Measurements from ENCODE around the gene TRIM63.

Gene TRIM63

DNA sequence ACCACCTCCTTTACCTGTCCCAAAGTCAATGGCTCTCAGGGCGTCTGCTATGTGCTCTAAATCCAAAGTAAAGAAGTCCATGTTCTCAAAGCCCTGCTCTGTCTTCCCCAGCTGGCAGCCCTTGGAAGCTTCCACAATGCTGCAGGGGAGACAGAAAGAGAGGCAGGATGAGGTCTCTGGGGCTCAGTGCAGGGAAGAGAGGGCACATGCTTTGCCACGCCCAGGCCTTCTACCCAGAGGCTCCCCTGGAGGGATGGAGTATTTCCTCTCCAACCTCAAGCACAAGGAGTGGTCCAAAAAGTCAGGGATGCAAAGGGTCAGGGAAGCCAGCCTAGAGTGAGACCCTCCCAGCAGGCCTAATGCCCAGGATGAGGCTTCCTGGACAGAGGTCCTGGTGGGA is 10.2 kb downstream of the TRIM63 start:
- no peak for DNase-seq (ENCODE audit: low read depth)

DNA sequence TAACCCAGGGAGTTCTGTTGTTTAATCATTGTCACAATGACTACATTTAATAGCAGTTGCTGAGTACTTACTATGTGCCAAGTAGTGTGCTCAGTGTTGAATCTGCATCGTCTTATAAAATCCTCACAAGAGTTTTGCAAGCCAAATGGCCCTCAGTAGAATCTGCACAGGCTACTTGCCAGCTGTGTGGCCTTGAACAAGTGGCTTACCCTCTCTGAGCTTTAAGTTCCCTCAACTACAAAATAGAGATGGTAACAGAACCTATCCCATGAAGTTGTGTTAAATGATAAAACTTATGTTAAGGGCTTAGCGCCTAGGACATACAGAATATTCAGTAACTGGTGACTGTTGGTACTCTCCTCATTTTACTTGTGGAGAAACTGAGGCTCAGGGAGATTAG is 12.4 kb downstream of the TRIM63 start:
- no peak for DNase-seq (ENCODE audit: low read depth)

DNA sequence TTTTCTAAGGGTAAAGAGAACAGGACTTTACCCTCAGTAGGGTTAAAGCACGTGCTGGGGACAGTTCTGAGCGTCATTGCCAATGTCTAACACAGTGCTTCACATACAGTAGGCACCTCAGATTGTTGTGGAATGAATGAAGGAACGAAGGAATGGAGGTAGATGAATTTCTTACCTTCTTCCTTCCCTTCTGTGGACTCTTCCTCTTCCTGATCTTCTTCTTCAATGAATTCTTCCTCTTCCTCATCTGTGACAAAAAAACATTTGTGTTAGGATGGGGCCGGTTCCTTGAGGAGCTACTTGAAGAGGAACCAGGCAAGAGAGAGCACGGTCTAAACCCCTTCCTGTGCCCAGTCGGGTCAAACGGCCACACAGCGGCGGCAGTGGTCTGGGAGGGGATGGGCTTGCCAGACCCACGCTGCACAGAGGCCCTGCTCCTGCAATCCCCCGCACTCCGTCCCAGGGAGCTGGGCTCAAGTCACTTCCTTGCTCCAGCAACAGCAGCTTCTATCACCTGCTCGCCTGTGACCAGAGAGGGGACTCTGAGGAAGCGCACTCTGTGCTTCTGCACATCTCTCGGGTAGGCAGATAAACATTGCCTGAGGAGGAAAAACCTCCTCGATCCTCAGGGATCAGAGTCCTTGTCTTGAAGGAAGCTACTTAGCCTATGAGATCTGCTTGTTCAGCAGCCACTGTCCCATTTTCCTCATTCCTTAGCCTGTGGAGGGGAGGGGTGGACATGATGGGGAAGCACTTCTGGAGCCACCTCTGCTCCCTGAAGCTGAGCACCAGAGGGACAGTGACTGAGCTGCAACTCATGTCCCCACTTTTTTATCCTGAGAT is 13.5 kb downstream of the TRIM63 start:
- no peak for DNase-seq (ENCODE audit: low read depth)

DNA sequence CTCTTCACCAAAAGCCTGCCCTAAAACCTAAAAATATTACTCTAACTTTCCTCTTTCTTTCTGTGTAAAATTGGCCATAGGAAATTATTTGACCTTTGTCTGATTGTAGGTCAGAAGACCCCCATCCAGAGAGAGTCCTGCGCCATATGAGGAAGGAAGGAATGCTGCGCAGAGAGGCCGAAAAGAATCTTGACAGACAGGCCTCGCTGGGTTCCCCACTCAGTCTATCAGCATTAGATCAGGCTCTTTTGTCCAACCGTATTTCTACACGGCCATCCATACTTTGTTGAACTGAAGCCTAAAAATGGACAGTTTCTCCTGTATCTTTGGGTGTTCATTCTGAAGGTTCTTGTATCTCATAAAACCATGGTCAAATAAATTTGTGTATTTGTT is 17.2 kb downstream of the TRIM63 start:
- no peak for DNase-seq (ENCODE audit: low read depth)

DNA sequence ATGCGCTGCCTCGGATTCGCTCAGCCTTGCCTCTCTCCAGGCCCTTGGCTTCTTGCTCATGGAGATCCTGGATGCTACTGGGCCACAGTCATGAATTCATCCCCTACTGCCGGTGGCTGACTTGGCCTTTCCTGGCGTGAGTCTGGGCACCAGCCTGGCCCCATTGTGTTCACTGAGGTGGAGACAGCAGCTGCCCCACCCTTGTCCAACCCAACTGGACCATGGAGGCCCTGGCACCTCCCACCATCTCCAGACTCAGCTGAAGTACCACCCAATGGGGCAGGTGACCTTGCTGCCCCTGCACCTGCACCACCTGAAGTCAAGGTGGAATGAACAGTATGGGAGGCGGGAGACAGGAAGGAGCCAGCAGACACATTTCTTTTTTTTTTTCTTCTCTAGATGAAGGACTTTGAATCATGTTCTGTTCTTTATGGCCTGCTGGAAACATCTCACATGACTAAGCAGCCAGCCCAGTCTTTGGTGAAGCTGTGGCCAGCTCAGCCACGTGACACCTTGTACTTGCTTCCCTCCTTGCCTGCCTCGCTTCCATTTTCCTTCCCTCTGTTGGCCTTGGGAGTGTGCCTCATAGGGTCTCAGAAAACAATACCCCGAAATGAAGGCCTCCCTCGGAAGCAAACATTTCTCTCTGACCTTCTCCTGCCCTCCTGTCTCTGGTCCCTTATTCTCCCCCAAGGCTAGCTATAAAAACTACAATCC is 17.7 kb downstream of the TRIM63 start:
- no peak for DNase-seq (ENCODE audit: low read depth)

DNA sequence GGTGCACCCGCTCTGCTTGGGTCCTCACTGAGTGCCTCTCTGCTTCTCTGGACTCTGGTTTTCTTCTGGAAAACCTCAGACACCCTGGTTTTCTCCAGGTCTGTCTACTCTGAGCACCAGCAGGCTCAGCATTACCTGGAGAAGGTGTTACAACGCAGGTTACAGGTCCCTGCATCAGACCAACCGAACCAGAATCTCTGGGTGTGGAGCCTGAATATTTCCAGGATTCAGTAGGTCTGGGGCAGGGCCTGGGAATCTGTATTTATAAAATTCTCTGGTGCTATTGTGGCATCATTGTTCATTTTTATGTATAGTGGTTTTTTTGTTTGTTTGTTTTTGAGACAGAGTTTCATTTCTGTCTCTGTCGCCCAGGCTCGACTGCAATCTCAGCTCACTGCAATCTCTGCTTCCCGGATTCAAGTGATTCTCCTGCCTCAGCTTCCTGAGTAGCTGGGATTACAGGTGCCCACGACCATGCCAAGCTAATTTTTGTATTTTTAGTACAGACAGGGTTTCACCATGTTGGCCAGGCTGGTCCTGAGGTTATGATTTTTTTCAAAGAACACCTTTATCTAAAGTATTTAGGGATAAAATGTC is 20.1 kb downstream of the TRIM63 start:
- DNase-seq (ENCODE audit: low read depth), result no peak

DNA sequence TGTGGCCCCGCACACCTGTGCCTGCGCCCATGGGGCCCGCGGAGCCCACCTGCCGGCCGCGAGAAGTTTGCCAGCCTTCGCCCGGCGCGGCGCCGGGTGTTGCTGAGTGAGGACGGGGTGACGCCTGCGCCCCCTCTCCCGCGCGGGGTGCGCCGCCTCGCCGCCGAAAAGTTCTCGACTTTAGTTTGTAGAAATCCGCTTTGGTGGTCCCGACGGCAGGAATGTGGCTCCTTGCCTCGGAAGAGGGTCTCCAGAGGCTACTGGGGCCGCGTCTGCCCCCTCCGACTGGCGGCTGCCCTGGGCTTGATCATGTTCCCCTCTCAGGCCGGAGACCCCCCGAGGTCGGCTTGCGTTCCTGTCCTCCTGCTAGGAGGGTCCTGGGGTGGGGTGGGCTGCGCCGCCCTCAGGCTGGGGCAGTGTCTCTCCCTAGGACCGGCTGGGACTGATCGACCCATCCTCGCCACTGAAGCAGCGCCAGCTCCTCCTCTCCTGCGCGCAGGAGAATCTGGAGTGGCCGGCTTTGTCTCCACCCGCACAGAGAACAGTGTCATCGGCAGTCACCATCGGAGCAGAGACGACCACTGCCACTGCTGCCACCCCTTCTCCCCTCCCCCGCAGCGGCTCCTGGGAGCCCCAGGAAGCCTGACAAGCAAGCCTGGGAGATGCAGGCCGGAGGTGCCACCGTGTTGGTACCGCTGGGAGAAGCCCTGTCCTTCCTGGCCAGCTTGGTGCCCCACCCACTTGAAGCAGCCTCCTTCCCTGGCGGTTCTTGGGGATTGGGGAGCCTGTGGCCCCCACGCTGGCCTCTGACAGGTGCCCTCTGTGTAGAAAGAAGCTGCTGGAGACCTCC is 21.0 kb downstream of the TRIM63 start:
- DNase-seq (ENCODE audit: low read depth), result no peak

DNA sequence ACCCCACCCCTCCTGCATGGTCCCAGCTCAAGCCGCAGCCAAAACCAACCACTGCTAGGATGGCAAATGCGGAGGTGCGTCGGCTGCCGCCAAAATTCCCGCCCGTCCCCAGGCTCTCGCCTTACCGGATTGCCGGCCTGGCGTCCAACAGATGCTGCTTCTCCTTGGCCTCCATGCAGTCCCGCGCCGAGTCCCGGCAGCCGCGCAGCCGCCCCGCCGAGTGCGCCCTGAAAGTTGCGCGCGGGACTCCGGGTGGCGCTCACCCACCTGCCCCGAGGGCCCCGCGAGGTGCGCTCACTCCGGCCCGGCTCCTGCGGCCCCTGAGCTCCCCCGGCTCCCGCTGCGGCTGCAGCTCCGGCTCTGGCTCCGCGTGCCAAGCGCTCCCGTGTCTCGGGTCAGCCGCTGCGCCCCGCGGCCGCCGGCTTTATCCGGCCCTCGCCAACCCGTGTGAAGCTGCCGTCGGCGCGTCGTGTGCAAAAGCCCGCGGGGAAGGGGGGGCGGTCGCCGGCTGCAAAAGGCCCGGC is 21.6 kb downstream of the TRIM63 start, which contains the start of gene SLC30A2:
SLC30A2 (minus strand) TSS at position 397 of the 524 bp plus-strand sequence; CDS start at position 175, 222 bp downstream.
- no peak for DNase-seq (ENCODE audit: low read depth)

DNA sequence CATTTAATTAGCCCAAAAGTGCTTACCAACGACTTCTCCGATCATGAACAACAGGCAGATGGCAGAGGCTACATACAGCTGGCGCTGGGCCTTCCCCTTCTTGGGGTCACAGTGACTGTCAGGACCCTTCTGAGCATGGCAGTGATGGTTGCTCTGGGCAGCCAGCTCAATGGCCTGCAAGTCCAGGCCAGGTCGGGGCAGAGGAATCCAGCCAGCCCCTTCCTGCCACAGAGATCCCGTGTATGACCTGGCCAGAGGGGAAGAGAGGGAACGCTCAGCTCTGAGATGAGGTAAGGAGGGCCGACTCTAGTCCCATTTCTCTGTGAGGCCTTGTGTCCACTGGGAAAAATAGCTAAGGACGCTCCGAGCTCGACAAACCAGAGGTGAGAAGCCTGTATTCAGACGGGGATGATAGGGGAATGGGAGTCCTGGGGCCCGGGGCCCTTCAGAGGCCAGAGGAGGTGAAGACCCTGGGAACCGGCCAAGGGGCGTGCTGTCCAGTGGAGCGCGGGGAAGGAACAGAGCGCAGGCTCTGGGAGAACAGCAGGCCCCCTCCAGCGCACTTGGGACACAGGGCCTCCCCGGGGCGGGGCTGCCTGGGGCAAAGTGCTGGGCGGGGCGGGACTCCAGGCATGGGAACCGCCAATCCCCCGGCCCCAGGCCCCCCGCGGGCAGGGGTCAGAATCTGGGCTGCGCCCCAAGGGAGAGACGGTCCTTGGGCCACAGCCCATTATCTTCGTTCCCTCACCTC is 22.3 kb downstream of the TRIM63 start:
- DNase-seq (ENCODE audit: low read depth), result no peak

DNA sequence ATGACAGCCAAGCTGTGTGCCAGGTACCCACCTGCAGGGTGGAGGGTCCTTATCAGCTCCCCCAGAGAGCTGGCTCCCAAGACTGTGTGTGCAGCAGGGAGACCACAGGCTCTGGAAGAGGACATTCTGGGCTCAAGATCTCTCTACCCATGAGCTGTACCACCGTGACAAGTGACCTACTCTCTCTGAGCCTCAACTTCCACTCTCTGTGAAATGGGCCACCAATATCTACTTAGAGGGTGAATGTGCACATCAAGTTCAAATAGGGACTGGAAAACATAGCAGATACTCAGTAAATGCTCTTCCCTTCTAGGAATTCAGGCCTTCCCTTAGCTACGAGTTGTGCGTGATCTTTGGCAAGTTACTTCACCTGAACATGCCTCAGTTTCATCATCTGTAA is 23.0 kb downstream of the TRIM63 start:
- no peak for DNase-seq (ENCODE audit: low read depth)

DNA sequence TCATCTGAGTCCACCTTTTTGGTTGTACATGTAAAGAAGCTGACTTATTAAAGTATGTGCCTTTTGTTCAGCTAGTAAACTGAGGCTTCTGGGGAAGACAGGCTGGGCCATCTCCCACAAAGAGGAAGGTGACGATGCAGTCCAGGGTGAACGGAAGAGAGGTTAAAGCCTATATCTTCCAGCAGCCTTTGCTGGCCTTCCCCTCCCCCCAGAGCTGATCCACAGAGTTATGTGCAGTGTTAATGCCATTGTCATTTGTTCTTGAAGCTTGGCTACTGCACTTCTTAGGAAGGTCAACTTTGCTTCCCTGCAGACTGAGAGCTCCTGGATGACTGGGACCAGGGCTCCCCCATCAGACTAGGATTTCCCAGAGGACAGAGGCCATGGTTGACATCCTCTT is 23.7 kb downstream of the TRIM63 start:
- DNase-seq (ENCODE audit: low read depth), result no peak

DNA sequence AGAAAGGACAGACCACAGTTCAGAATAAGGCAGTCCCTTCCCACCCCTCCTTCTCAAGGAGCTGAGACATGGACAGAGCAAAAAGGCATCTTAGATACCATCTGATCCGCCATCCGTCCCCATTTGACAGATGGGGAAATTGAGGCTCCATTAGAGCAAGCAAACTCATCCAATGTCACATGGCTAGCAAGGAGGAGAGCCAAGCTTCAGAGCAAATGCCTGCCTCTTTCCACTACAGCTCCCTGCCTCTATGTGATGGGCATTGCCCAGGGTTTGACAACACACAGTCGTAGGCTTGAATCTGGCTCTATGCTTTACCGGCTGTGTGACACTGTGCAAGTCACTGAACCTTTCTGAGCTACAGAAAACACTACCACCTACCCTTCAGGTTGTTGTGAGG is 25.5 kb downstream of the TRIM63 start:
- no peak for DNase-seq (ENCODE audit: low read depth)

DNA sequence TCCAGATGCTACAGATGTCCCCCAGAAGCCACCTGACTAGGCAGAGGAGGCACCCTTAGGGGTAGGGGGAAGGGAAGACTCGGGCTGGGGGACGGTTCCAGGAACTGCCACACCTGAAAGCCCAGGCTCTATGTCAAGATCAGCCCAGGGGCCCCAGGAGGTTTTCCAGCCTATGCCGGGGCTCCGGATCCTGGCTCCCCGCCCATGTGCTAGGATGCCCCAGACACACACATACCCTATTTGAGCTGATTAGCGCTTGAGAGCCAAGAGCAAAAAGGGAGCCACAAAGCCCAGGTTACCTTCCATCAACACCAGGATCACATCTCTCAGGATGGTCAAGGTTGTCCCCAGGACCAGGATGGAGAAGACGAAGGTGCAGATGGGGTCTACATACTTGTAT is 26.0 kb downstream of the TRIM63 start:
- DNase-seq (ENCODE audit: low read depth), result no peak

DNA sequence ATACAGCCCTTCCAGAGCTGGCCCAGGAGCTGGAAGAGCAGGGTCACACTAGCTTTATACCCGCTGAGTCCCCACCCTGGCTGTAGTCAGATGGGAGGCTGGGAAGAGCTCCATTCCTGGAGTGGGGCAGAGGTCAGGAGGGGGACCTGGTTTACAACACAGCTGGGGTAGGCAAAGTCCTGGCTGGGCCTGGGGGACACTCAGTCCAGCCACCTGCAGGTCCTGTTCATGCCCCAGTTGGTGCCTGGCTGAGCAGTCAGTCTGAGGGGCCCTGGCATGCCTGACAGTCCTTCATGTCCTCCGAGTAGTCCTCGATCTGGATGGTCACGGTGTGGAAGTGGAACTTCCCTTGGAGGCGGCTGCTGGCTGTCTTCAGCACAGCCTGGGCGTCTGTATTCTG is 28.5 kb downstream of the TRIM63 start:
- DNase-seq (ENCODE audit: low read depth), result no peak

DNA sequence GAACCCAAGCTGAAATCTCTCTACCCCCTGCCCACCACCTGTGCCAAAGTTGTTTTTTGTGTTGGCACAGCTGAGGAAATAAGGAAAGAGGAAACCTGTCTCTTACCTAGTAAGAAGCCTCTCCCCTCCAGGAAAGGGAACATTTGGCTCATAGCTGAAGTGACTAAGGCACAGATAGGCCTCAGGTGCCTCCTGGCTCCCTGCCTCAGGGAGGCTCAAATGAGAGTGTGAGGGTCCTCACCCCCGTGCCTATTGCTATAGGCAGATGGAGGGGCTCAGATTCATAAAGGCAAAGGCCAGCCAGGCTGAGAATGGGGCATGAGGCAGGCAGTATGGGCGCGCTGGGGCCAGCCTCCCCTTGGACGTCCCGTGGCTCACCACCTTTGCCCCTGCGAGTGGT is 29.0 kb downstream of the TRIM63 start:
- no peak for DNase-seq (ENCODE audit: low read depth)

DNA sequence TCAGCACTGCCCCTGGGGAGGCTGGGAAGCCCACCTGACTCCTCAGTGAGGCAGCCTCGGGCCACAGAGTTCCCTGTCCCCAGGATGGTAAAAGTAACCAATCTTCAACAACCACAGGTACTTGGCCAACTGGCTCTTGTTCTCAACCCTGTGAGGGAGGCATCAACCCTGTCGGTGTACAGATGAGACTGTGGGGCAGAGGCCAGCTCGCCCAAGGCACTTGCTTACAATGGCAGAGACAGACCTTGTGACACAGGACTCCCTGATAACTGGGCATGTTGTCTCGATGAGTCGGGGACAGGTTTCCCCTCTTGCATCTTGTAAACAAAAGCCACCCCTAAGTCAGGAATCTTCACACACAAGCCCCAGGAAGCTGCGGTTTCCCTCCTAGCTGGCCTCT is 29.5 kb downstream of the TRIM63 start:
- DNase-seq (ENCODE audit: low read depth), result no peak

DNA sequence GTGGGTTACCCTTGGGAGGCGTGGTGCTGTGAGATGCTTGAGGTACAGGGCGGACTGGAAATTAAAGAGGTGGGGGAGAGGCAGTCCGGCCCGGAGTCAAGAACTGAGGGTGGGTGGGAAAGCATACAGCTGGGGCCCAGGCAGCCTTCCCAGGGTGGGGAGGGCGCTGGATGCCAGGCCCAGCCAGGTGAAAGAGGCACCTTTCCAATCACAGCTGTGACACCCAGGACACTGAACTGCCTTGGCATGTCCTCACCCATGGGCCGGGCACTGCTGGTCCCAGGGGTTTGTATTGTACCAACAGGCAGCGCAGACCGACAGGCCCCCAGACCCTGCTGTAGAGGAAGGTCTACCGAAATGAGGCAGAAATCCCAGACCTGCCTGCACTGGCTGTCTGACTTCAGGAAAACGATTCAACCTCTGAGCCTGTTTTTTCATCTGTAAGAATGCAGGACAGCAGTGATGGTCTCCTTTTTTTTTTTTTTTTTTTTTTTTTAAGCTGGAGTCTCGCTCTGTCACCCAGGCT is 30.6 kb downstream of the TRIM63 start:
- no peak for DNase-seq (ENCODE audit: low read depth)

DNA sequence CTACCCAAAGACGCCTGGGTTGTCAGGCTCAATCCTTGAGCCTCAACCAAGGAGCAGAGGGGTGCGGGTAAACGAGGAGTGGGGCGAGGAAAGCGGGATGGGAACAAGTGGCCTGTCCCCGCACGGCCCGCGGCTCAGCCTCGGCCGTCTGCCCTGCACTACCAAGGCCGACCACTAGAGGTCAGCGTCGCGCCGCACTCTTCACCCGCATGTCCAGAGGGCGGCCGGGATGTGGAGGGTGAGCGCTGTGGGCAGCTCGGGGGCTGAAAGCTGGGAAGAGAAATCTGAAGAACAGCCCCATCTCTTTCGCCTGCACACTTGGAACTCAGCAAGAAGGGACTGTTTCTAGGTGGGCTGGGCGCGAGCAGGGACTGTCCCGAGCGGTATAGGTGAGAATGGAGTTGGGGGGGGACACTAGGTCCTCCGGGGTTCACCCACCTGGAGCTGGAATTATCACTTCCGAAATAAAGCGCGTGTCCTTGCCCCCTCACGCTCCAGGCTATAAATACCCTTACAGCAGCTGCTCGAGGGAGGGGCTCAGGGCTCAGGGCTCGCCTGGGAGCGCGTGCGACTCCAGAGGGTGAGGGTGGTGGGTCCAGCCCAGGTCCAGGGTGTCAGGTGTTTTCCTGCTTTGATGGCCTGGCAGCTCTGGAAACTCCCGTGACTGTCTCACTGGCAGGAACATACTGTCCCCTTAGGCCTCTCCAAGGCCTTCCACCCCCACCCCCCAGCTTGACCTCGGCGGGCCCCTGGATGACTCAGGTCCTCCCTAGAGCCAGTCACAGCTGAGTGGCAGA is 31.3 kb downstream of the TRIM63 start:
- DNase-seq (ENCODE audit: low read depth), result no peak

DNA sequence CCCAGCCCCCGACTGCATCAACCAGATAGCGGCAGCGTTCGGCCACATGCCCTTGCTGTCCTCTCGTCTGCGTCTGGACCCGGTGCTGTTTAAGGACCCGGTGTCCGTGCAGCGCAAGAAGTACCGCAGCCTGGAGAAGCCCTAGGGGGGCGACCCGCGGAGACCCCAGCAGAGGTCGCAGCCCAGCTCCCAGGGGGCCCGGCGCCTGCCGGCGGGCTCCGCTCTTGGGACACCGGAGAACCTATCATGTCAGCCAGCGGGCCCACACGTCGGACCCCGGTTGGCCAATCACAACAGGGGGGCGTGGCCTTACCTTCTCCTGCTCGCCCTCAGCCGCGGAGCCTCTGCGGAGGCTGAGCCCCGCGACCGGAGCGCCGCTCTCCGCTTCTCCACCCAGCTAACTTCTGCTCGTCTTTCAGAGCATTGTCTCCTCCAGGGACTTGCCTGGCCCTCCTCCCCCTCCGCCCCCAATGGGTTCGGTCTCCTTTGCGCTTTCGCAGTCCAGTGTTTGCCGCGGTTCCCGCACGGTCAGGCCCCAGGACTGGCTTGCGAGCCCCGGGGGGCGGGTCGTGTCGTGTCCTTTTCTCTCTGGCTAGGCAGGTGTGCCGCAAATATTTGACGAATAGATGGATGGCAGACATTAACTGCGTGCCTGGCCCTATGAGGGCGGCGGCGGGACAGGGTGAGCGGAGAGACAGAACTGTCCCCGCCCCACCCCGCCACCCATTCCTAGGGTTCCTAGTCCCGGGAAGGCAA is 32.0 kb downstream of the TRIM63 start:
- DNase-seq (ENCODE audit: low read depth), result peak; percentile 43

All from GM04503 (cell line).